Pons (tissue), 1 donor: ENCODE data around the gene CRTAC1.

Source experiments
- DNase-seq: peaks from one replicate; pipeline ENCODE4 v3.0.0-alpha.2; 2016; ENCODE audit warnings: low spot score

CRTAC1 gene

DNA sequence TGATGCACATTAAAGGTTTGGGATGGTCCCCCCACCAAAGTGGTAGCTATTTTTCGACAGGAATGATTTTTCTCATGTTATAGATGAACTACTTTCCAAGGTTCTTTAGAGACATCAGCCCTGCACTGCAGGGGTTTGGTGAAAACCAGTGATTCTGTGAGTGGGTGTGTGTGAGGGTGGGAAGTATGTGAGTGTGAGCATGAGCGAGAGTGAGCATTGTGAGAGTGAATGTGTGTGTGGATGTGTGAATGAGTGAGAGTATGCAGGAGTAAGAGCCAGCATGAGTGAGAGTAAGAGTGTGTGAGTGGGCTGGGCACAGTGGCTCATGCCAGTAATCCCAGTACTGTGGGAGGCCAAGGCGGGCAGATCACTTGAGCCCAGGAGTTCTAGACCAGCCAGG lies 105.7 kb downstream of the CRTAC1 start:
- DNase-seq = no peak

DNA sequence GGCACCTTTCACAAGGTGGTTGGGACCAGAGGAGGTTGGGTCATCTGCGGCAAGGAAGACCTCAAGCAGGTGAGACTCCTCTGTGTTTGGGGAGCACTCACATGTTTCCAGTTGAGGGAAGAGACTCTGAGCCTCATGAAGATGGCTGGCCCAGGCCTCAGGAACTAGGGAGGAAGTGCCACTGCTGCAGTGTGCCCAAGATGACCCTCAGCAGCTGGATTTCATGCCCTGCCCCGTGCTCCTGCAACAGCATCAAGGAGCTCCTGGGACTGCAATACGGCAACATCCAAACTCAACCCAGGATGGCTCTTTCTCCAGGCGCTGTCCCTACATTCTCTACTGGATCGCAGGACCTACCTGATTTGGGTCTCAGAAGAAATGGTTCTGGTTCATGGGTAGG lies 106.9 kb downstream of the CRTAC1 start:
- DNase-seq = no peak

GRCh38 chr10:97923057-97923456 lies 107.4 kb downstream of the CRTAC1 start:
- DNase-seq = no peak

- no peak for DNase-seq
Observed at GRCh38 chr10:97922022-97922758, 108.2 kb downstream of the CRTAC1 start.

- DNase-seq = no peak
Observed at GRCh38 chr10:97921581-97922021, 108.8 kb downstream of the CRTAC1 start.

DNA sequence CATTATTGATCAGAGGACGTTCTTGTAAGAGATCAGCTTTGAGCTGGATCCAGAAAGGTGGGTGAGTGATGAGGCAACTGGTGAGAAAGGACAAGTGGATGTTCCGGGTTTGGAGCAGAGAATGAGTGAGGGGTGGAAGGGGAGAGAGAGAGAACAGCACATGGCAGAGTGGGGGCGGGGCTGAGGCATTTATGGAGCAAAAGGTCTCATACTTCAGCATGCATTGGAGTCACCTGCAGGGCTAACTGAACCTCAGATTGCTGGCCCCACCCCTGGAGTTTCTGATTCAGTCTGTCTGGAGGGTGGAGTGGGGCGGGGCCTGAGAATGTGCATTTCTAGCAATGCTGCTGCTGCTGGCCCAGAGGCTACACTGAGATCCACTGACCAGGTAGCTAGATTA lies 109.6 kb downstream of the CRTAC1 start:
- DNase-seq = no peak

- DNase-seq = no peak
Observed at GRCh38 chr10:97919012-97919411, 111.4 kb downstream of the CRTAC1 start.

DNA sequence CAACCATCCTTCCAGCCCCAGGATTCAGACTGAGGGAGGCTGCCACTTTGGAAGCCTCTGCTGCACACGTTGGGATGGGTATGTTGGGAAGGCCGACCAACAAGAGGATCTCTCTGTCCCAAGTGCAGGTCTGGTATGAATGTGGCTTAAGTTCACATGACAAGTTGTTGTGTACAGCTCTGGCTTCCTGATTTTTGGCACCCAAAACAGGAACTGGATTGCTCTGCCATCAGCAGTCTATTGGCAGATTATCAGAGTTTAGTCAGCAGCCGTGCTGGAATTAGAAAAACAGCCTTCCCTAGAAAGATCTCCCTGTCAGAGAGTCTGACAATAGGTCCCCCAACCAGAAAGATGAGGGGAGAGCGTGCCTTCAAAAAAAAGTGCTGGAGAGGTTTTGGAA lies 113.8 kb downstream of the CRTAC1 start:
- DNase-seq = peak; percentile 92

DNA sequence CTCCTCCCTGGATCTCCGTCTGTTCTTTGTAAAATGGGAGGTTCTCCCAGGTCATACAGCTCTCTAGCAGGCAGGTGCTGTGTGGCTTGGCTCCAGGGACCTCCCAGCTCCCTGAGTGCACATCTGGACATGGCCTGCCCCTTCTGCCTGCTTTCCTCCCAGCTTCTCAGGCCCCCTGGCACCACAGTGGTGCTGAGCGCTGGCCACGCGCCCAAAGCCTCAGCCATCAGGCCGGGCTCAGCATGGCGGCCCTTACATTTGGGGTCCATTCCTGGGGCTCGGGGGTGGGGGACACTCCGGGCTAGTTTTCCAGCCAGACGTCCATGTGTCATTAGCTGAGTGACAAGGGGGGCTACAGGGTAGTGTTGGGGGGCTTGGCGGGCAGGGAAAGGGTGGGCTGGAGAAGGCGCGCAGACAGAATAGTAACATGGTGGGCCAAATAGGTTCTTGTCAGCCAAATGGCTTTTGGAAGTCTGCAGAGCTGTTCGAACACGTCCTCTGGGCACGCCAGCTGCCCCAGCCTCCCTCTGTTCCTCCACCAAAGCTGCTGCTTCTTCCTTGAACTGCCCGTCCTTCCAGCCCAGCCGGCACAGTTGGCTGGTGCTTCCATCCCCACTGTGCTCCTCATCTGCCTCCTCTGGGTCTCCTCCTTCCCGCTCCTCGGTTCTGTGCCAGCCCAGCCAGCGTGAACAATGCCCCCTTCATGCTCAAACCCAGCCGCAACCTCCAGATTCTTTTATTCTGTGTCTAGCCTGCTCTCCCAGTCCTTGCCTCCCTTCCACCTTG lies 114.9 kb downstream of the CRTAC1 start:
- peak; percentile 91 for DNase-seq

DNA sequence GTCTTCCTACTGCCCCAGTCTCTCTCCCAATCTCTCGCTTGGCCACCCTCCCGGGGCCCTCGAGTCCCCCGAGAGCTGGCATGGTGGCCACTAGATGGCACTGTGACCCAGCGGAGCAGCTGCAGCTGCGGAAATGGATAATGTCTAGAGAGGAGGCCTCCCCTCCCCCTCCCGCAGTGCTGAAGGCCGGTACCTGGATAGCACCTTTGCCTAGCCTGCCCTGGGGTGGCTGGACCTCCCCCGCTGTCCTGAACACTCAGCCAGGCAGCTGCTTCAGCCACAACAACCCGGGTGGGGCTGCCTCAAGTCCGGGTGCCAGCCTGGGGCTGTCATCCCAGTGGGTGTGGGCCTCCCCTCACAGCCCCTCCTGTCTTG lies 115.6 kb downstream of the CRTAC1 start:
- peak; percentile 76 for DNase-seq

DNA sequence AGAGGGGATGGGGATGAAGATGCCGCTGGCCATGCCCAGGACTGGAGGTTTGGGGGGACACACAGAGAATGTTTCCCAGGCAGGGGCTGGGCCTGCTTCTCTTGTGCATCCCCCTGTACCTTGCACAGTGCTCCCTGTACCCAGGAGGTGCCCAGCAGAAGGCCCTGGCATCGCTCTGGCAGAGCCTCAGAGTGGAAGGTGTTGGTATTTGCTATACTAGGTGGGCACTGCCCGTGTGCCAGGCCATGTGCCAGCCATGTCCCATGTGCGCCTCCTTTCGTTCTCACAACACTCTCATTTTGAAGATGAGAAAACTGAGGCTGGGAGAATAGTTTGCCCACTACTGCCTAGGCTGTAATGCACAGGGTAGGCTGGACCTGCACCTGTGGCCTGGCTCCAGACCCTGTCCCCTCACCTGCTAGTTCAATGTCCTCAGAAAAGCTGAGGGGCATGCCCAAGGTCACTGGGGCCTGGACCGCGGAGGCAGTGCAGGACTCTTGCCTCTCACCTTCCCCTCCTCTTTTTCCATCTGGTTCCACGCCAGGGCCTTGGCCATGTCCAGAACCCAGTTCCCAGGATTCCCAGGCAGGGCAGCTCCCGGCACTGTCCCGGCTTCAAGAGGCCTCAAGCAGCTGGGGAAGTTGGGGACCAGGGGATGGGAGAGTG lies 116.1 kb downstream of the CRTAC1 start:
- DNase-seq = no peak

- no peak for DNase-seq
Observed at GRCh38 chr10:97913614-97914013, 116.8 kb downstream of the CRTAC1 start.

DNA sequence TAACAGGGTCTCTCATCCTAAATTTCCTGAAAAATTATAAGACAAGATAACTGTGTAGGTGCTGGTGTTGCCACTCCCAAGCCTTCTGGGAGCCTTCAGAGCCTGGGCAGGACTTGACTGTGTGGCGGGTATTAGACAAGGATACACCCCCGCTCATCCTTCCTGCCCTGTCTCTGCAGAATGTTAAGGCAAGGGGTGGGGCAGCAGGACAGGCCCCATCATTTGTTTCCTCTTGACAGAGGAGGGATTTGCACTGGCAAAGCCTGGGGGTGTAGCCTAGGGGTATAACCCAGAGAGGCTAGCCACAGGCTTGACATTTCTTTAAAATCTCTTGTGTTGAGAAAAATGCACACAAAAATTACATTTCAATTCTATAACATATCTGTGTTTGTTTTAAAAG lies 117.2 kb downstream of the CRTAC1 start:
- no peak for DNase-seq

GRCh38 chr10:97911217-97911616 lies 119.2 kb downstream of the CRTAC1 start:
- no peak for DNase-seq

GRCh38 chr10:97910661-97911060 lies 119.8 kb downstream of the CRTAC1 start:
- DNase-seq = no peak

- DNase-seq = no peak
Observed at GRCh38 chr10:97907830-97908229, 122.6 kb downstream of the CRTAC1 start.

DNA sequence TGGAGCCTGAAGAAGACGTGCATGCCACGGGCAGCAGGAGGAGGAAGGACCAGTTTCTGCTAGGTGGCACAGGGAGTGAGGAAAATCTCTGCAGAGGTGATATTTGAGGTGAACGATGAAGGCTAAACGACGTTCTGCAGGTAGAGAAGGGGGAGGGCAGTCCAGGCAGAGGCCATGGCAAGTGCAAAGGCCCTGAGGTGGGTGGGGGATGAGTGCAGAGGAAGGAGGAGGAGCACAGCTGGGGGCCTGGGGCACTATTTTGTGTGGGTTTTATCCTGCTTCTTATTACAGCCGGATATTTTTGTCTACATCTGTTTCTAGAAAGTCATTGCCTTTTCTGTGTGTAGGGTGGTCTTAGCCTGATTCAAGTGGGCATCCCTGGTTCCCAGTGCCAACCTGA lies 123.2 kb downstream of the CRTAC1 start:
- no peak for DNase-seq

- DNase-seq = no peak
Observed at GRCh38 chr10:97905276-97905675, 125.1 kb downstream of the CRTAC1 start.

- DNase-seq = no peak
Observed at GRCh38 chr10:97904576-97904975, 125.8 kb downstream of the CRTAC1 start.

- no peak for DNase-seq
Observed at GRCh38 chr10:97904018-97904381, 126.4 kb downstream of the CRTAC1 start.

GRCh38 chr10:97903128-97904017 lies 127.0 kb downstream of the CRTAC1 start:
- no peak for DNase-seq

DNA sequence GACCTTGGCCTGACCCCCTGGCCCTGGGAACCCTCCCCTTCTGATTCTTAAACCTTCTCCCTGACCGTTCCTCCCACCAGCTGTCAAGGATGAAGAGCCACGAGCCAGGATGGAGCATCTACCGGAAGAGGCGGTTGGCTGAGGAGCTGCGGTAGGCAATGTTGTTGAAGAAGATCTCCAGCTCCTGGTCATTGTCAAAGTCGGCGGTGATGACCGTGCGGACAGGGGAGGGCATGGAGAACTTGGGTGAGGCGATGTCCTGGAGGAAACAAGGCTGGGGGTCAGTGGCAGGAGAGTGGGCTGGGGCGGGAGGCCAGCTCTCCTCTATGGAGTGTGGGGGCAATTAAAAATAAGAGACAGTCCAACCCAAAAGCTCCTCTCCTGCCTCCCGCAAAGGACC lies 129.0 kb downstream of the CRTAC1 start:
- no peak for DNase-seq
